ENCODE measurements around the gene UBXN10.

The UBXN10 gene

GRCh38 chr1:20200966-20201365, 15.1 kb downstream of the UBXN10 start:
- Histone ChIP-seq H3K27ac (ENCODE audit: low read length) (no peak overlapping the region), H3K4me1 (ENCODE audit: control insufficient read depth, insufficient read depth, low read length) (no peaks in the 10 kb centered on the region), H3K36me3 (ENCODE audit: control insufficient read depth, insufficient read depth, low read length) (no peaks in the 10 kb centered on the region), H3K9me3 (ENCODE audit: control insufficient read depth, insufficient read depth, low read length) (no peaks in the 10 kb centered on the region), H3K4me3 (ENCODE audit: low read length) (no peak overlapping the region), H3K27me3 (ENCODE audit: control insufficient read depth, insufficient read depth, low read length) (no peaks in the 10 kb centered on the region)
- no CpG with 5 or more reads among the region's 2 CpGs for WGBS (ENCODE audit: insufficient coverage, insufficient read length)
- no peak for DNase-seq (ENCODE audit: low read depth, low spot score)

DNA sequence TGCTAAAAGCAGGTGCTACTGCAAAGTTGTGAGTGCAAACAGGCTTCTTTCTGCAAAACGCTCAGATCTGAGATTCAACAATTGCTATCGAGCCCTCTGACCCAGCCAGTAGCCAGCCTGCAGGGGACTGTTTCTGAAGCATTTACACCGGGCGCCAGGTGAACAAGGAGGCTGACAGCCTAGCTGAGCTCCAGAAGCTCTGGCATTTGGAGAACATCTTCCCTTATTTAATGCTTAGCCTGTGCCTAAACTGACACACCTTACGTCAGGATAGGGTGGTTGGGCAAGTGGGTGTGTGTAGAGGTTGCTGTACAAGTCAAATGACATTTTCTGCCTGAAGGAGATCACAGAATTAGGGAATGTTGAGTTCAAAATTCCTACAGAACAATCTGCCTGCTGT, 16.3 kb downstream of the UBXN10 start:
- no peak for DNase-seq (ENCODE audit: low read depth, low spot score)
- WGBS (ENCODE audit: insufficient coverage, insufficient read length): no CpG with 5 or more reads among the region's 5 CpGs
- Histone ChIP-seq H3K36me3 (ENCODE audit: control insufficient read depth, insufficient read depth, low read length) (no peaks in the 10 kb centered on the region), H3K4me3 (ENCODE audit: low read length) (no peak overlapping the region), H3K9me3 (ENCODE audit: control insufficient read depth, insufficient read depth, low read length) (no peaks in the 10 kb centered on the region), H3K27ac (ENCODE audit: low read length) (no peak overlapping the region), H3K27me3 (ENCODE audit: control insufficient read depth, insufficient read depth, low read length) (no peaks in the 10 kb centered on the region), H3K4me1 (ENCODE audit: control insufficient read depth, insufficient read depth, low read length) (no peaks in the 10 kb centered on the region)

- no peak for DNase-seq (ENCODE audit: low read depth, low spot score)
- no peaks in the 10 kb centered on the region for H3K36me3 ChIP-seq (ENCODE audit: control insufficient read depth, insufficient read depth, low read length)
- no peak overlapping the region for H3K4me3 ChIP-seq (ENCODE audit: low read length)
- no peaks in the 10 kb centered on the region for H3K4me1 ChIP-seq (ENCODE audit: control insufficient read depth, insufficient read depth, low read length)
- H3K27me3 ChIP-seq (ENCODE audit: control insufficient read depth, insufficient read depth, low read length): no peaks in the 10 kb centered on the region
- no CpG with 5 or more reads among the region's 4 CpGs for WGBS (ENCODE audit: insufficient coverage, insufficient read length)
- H3K27ac ChIP-seq (ENCODE audit: low read length): no peak overlapping the region
- H3K9me3 ChIP-seq (ENCODE audit: control insufficient read depth, insufficient read depth, low read length): no peaks in the 10 kb centered on the region
Measured at GRCh38 chr1:20207546-20207945, 21.6 kb downstream of the UBXN10 start.

DNA sequence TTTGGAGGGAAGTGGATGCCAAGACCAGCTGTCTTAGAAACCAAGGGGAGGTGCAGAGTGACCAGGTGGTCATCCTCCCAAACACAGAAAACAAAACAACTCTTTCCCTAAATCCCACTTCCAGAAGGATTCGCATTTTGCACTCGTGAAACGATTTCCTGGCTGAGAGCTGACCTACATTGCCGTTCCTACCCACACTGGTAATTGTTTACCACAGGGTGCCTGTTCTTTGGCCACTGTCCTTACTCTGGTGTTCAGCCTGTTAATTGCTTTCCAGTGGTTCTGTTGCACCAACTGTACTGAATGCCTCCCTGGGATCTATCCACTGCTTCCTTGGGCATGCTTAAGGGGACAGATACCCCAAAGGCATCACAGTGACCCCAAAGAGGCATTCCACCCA, 23.6 kb downstream of the UBXN10 start:
- WGBS (ENCODE audit: insufficient coverage, insufficient read length): no CpG with 5 or more reads among the region's 4 CpGs
- H3K27me3 ChIP-seq (ENCODE audit: control insufficient read depth, insufficient read depth, low read length): no peaks in the 10 kb centered on the region
- no peak for DNase-seq (ENCODE audit: low read depth, low spot score)
- no peak overlapping the region for H3K4me3 ChIP-seq (ENCODE audit: low read length)
- H3K4me1 ChIP-seq (ENCODE audit: control insufficient read depth, insufficient read depth, low read length): 0 out of 2 replicates have a peak, but pooled peaks cover 2% of the 10 kb centered on the region
- no peak overlapping the region for H3K27ac ChIP-seq (ENCODE audit: low read length)
- H3K36me3 ChIP-seq (ENCODE audit: control insufficient read depth, insufficient read depth, low read length): no peaks in the 10 kb centered on the region
- H3K9me3 ChIP-seq (ENCODE audit: control insufficient read depth, insufficient read depth, low read length): no peaks in the 10 kb centered on the region

- Histone ChIP-seq H3K9me3 (ENCODE audit: control insufficient read depth, insufficient read depth, low read length) (no peaks in the 10 kb centered on the region), H3K4me3 (ENCODE audit: low read length) (no peak overlapping the region), H3K27me3 (ENCODE audit: control insufficient read depth, insufficient read depth, low read length) (no peaks in the 10 kb centered on the region), H3K36me3 (ENCODE audit: control insufficient read depth, insufficient read depth, low read length) (no peaks in the 10 kb centered on the region), H3K27ac (ENCODE audit: low read length) (no peak overlapping the region), H3K4me1 (ENCODE audit: control insufficient read depth, insufficient read depth, low read length) (0 out of 2 replicates have a peak, but pooled peaks cover 2% of the 10 kb centered on the region)
- no peak for DNase-seq (ENCODE audit: low read depth, low spot score)
- WGBS (ENCODE audit: insufficient coverage, insufficient read length): no CpG with 5 or more reads among the region's 10 CpGs
Measured at GRCh38 chr1:20210736-20211460, 25.0 kb downstream of the UBXN10 start.

DNA sequence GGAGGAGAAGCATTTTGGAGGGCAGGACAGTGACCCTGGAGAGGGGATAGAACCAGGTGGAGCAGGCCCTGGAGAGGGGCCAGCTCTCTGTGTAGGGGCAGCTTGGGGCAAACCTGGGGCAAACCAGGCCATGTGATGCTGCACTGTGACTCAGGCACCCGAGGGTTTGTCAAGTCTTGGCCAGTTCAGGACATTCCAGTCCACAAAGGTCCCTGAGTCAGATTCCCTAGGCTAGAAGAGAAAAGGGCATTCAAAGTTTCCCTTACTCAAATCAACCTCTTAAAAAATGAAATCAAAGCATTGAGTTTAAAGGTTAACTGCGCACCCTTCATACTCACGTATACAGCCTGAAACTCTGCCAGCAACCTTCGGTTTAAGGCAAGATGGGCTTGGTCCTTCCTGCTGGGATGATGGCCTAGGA, 25.6 kb downstream of the UBXN10 start:
- Histone ChIP-seq H3K36me3 (ENCODE audit: control insufficient read depth, insufficient read depth, low read length) (no peaks in the 10 kb centered on the region), H3K27me3 (ENCODE audit: control insufficient read depth, insufficient read depth, low read length) (no peaks in the 10 kb centered on the region), H3K4me1 (ENCODE audit: control insufficient read depth, insufficient read depth, low read length) (0 out of 2 replicates have a peak, but pooled peaks cover 2% of the 10 kb centered on the region), H3K9me3 (ENCODE audit: control insufficient read depth, insufficient read depth, low read length) (no peaks in the 10 kb centered on the region), H3K27ac (ENCODE audit: low read length) (no peak overlapping the region), H3K4me3 (ENCODE audit: low read length) (no peak overlapping the region)
- no CpG with 5 or more reads among the region's 4 CpGs for WGBS (ENCODE audit: insufficient coverage, insufficient read length)
- DNase-seq (ENCODE audit: low read depth, low spot score): no peak

GRCh38 chr1:20212085-20212684, 26.3 kb downstream of the UBXN10 start:
- no peaks in the 10 kb centered on the region for H3K9me3 ChIP-seq (ENCODE audit: control insufficient read depth, insufficient read depth, low read length)
- WGBS (ENCODE audit: insufficient coverage, insufficient read length): no CpG with 5 or more reads among the region's 11 CpGs
- H3K4me3 ChIP-seq (ENCODE audit: low read length): no peak overlapping the region
- H3K36me3 ChIP-seq (ENCODE audit: control insufficient read depth, insufficient read depth, low read length): no peaks in the 10 kb centered on the region
- no peak overlapping the region for H3K27ac ChIP-seq (ENCODE audit: low read length)
- DNase-seq (ENCODE audit: low read depth, low spot score): no peak
- H3K4me1 ChIP-seq (ENCODE audit: control insufficient read depth, insufficient read depth, low read length): 0 out of 2 replicates have a peak, but pooled peaks cover 2% of the 10 kb centered on the region
- no peaks in the 10 kb centered on the region for H3K27me3 ChIP-seq (ENCODE audit: control insufficient read depth, insufficient read depth, low read length)

- H3K36me3 ChIP-seq (ENCODE audit: control insufficient read depth, insufficient read depth, low read length): no peaks in the 10 kb centered on the region
Measured at GRCh38 chr1:20212685-20213331, 26.9 kb downstream of the UBXN10 start.

GRCh38 chr1:20215716-20216115, 29.8 kb downstream of the UBXN10 start:
- no peak for DNase-seq (ENCODE audit: low read depth, low spot score)
- no peaks in the 10 kb centered on the region for H3K27me3 ChIP-seq (ENCODE audit: control insufficient read depth, insufficient read depth, low read length)
- H3K9me3 ChIP-seq (ENCODE audit: control insufficient read depth, insufficient read depth, low read length): no peaks in the 10 kb centered on the region
- H3K4me3 ChIP-seq (ENCODE audit: low read length): no peak overlapping the region
- H3K4me1 ChIP-seq (ENCODE audit: control insufficient read depth, insufficient read depth, low read length): 0 out of 2 replicates have a peak, but pooled peaks cover 2% of the 10 kb centered on the region
- H3K36me3 ChIP-seq (ENCODE audit: control insufficient read depth, insufficient read depth, low read length): no peaks in the 10 kb centered on the region
- no peak overlapping the region for H3K27ac ChIP-seq (ENCODE audit: low read length)
- WGBS (ENCODE audit: insufficient coverage, insufficient read length): no CpG with 5 or more reads among the region's 6 CpGs

More at GRCh38 chr1:20212685-20213331, 26.9 kb downstream of the UBXN10 start:
- 0 out of 2 replicates have a peak, but pooled peaks cover 2% of the 10 kb centered on the region for H3K4me1 ChIP-seq (ENCODE audit: control insufficient read depth, insufficient read depth, low read length)
- no peak overlapping the region for H3K4me3 ChIP-seq (ENCODE audit: low read length)
- H3K27ac ChIP-seq (ENCODE audit: low read length): no peak overlapping the region
- DNase-seq (ENCODE audit: low read depth, low spot score): peak; percentile 77
- WGBS (ENCODE audit: insufficient coverage, insufficient read length): no CpG with 5 or more reads among the region's 21 CpGs
- H3K27me3 ChIP-seq (ENCODE audit: control insufficient read depth, insufficient read depth, low read length): no peaks in the 10 kb centered on the region
- H3K9me3 ChIP-seq (ENCODE audit: control insufficient read depth, insufficient read depth, low read length): no peaks in the 10 kb centered on the region

DNA sequence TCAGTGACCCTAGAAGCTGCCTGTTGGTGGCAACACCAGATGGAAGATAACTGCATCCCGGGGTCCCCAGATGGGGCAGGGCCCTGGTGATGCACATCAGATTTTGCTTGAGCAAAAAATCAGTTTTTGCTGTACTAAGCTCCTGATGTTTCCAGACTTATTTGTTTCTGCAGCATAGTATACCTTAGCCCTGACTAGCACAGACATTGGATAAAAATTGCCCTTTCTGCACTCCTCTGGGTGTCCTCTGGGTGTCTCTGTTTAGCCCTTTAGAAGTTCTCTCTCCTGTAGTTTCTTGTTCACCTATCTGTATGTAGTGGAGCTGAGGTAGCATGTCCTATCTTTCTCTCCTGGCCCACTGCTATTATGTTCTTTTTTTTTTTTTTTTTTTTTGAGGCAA, 30.7 kb downstream of the UBXN10 start:
- H3K27me3 ChIP-seq (ENCODE audit: control insufficient read depth, insufficient read depth, low read length): no peaks in the 10 kb centered on the region
- H3K4me1 ChIP-seq (ENCODE audit: control insufficient read depth, insufficient read depth, low read length): 0 out of 2 replicates have a peak, but pooled peaks cover 2% of the 10 kb centered on the region
- no peaks in the 10 kb centered on the region for H3K9me3 ChIP-seq (ENCODE audit: control insufficient read depth, insufficient read depth, low read length)
- DNase-seq (ENCODE audit: low read depth, low spot score): no peak
- no peak overlapping the region for H3K4me3 ChIP-seq (ENCODE audit: low read length)
- no CpG with 5 or more reads among the region's 1 CpG for WGBS (ENCODE audit: insufficient coverage, insufficient read length)
- no peaks in the 10 kb centered on the region for H3K36me3 ChIP-seq (ENCODE audit: control insufficient read depth, insufficient read depth, low read length)
- no peak overlapping the region for H3K27ac ChIP-seq (ENCODE audit: low read length)

Data from iPS DF 6.9 (cell line).